A673 (cell line): ENCODE data around the gene SCMH1.

Experiments
- EZH2 ChIP-seq: fragments of 200-600 bp; sonication (generic); IDR thresholded peaks from 2 replicates; pipeline ENCODE4 v1.6.1; 2017; ENCODE audit warnings: borderline replicate concordance, low read depth, mild to moderate bottlenecking, mixed read lengths, antibody characterized with exemption, low read length; ENCODE audit not compliant: poor library complexity, severe bottlenecking
- TF ChIP-seq, protein P1 (sequence below): fragments of 300-800, 200-600 bp; sonication (generic); conservative IDR thresholded peaks from 2 replicates; pipeline ENCODE4 v1.5.1; 2017; ENCODE audit warnings: low read depth, mild to moderate bottlenecking, antibody characterized with exemption, low read length, moderate library complexity, mixed read lengths

GRCh38 chr1:41013024-41013423 lies 229.1 kb downstream of the SCMH1 start:
- TF ChIP-seq, protein P1, sequence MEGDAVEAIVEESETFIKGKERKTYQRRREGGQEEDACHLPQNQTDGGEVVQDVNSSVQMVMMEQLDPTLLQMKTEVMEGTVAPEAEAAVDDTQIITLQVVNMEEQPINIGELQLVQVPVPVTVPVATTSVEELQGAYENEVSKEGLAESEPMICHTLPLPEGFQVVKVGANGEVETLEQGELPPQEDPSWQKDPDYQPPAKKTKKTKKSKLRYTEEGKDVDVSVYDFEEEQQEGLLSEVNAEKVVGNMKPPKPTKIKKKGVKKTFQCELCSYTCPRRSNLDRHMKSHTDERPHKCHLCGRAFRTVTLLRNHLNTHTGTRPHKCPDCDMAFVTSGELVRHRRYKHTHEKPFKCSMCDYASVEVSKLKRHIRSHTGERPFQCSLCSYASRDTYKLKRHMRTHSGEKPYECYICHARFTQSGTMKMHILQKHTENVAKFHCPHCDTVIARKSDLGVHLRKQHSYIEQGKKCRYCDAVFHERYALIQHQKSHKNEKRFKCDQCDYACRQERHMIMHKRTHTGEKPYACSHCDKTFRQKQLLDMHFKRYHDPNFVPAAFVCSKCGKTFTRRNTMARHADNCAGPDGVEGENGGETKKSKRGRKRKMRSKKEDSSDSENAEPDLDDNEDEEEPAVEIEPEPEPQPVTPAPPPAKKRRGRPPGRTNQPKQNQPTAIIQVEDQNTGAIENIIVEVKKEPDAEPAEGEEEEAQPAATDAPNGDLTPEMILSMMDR = no peak
- TF ChIP-seq EZH2 = no peak
